Fibroblast of skin of right quadriceps (primary cell): ENCODE data around the gene CLIC6.
"Not testable (repeated sequence)": the region's sequence is repeated elsewhere in the genome, so short reads cannot be mapped to it uniquely, and the experiment has no call there.

Source experiments
- DNase-seq: peaks from one replicate; pipeline ENCODE4 v3.0.0-alpha.2; 2013

CLIC6 gene

GRCh38 chr21:34653522-34653921 lies 15.3 kb upstream of the CLIC6 start:
- DNase-seq, result no peak

GRCh38 chr21:34661848-34662247 lies 6.9 kb upstream of the CLIC6 start:
- no peak for DNase-seq

GRCh38 chr21:34667761-34668160 lies 1.0 kb upstream of the CLIC6 start:
- DNase-seq, result no peak

- no peak for DNase-seq
These were observed 520 bp downstream of the CLIC6 start for GRCh38 chr21:34669149-34669879.

- DNase-seq, result not testable (repeated sequence)
These were observed 1.1 kb downstream of the CLIC6 start for GRCh38 chr21:34669880-34670219.

- DNase-seq, result no peak
These were observed 1.6 kb downstream of the CLIC6 start for GRCh38 chr21:34670220-34670961.

GRCh38 chr21:34670962-34671348 lies 2.2 kb downstream of the CLIC6 start:
- no peak for DNase-seq

- DNase-seq, result no peak
These were observed 2.7 kb downstream of the CLIC6 start for GRCh38 chr21:34671462-34671861.

GRCh38 chr21:34671891-34672290 lies 3.1 kb downstream of the CLIC6 start:
- no peak for DNase-seq

- DNase-seq, result no peak
These were observed 4.2 kb downstream of the CLIC6 start for GRCh38 chr21:34673006-34673405.

- no peak for DNase-seq
These were observed 5.7 kb downstream of the CLIC6 start for GRCh38 chr21:34674468-34674867.

GRCh38 chr21:34675871-34676270 lies 7.1 kb downstream of the CLIC6 start:
- no peak for DNase-seq

GRCh38 chr21:34679051-34679450 lies 10.3 kb downstream of the CLIC6 start:
- DNase-seq, result no peak

- no peak for DNase-seq
These were observed 15.5 kb downstream of the CLIC6 start for GRCh38 chr21:34684174-34684876.

- DNase-seq, result no peak
These were observed 18.3 kb downstream of the CLIC6 start for GRCh38 chr21:34687065-34687464.

- no peak for DNase-seq
These were observed 19.0 kb downstream of the CLIC6 start for GRCh38 chr21:34687745-34688144.

- no peak for DNase-seq
These were observed 19.4 kb downstream of the CLIC6 start for GRCh38 chr21:34688145-34688544.

- no peak for DNase-seq
These were observed 19.9 kb downstream of the CLIC6 start for GRCh38 chr21:34688715-34689114.

- no peak for DNase-seq
These were observed 21.4 kb downstream of the CLIC6 start for GRCh38 chr21:34690041-34690792.

- DNase-seq, result no peak
These were observed 22.0 kb downstream of the CLIC6 start for GRCh38 chr21:34690793-34691175.

- DNase-seq, result no peak
These were observed 22.7 kb downstream of the CLIC6 start for GRCh38 chr21:34691390-34692032.

- no peak for DNase-seq
These were observed 23.7 kb downstream of the CLIC6 start for GRCh38 chr21:34692458-34693020.
